ENCODE data around the gene PRDM4.
A peak's percentile ranks its signal among the peaks of the same experiment; 100 is the strongest.

The PRDM4 gene

GRCh38 chr12:107760809-107761501, at the start of gene PRDM4:
TSS of gene PRDM4 (minus strand) at chr12:107761137. CDS start at chr12:107760515, 622 bp downstream.
- peak within 1 kb of the TSS; percentile 81 to 83 for H3K27ac ChIP-seq (ENCODE audit: low read depth in 2 of 2, low read length in 2 of 2)
- H3K4me1 ChIP-seq (ENCODE audit: control insufficient read depth in 2 of 2, insufficient read depth in 2 of 2, low read length in 2 of 2), result peaks cover 19 to 25% of the 10 kb centered on the region in 2 donors
- H3K9me3 ChIP-seq (ENCODE audit: control insufficient read depth in 2 of 2, low read length in 2 of 2), result no peaks in the 10 kb centered on the region
- H3K9ac ChIP-seq (ENCODE audit: low read depth in 1 of 2, low read length in 2 of 2), result peak within 1 kb of the TSS; percentile 78 to 89
- H3K4me3 ChIP-seq (ENCODE audit: low read length in 2 of 2), result peak within 1 kb of the TSS; percentile 76 to 83
- peaks cover 9 to 11% of the 10 kb centered on the region in 2 donors for H3K36me3 ChIP-seq (ENCODE audit: control insufficient read depth in 2 of 2, insufficient read depth in 2 of 2, low read length in 2 of 2)
- no peaks in the 10 kb centered on the region for H3K27me3 ChIP-seq (ENCODE audit: control insufficient read depth in 2 of 2, insufficient read depth in 2 of 2, low read length in 2 of 2)

- no peak overlapping the region for H3K4me3 ChIP-seq (ENCODE audit: low read length in 2 of 2)
- no peaks in the 10 kb centered on the region for H3K4me1 ChIP-seq (ENCODE audit: control insufficient read depth in 2 of 2, insufficient read depth in 2 of 2, low read length in 2 of 2)
- H3K9me3 ChIP-seq (ENCODE audit: control insufficient read depth in 2 of 2, low read length in 2 of 2), result no peaks in the 10 kb centered on the region
- peaks cover 0 to 2% of the 10 kb centered on the region in 2 donors for H3K27me3 ChIP-seq (ENCODE audit: control insufficient read depth in 2 of 2, insufficient read depth in 2 of 2, low read length in 2 of 2)
- H3K9ac ChIP-seq (ENCODE audit: low read depth in 1 of 2, low read length in 2 of 2), result no peak overlapping the region
- H3K36me3 ChIP-seq (ENCODE audit: control insufficient read depth in 2 of 2, insufficient read depth in 2 of 2, low read length in 2 of 2), result no peaks in the 10 kb centered on the region
- no peak overlapping the region for H3K27ac ChIP-seq (ENCODE audit: low read depth in 2 of 2, low read length in 2 of 2)
Observed at GRCh38 chr12:107807471-107808150, 46.7 kb upstream of the PRDM4 start.

- no peaks in the 10 kb centered on the region for H3K36me3 ChIP-seq (ENCODE audit: control insufficient read depth in 2 of 2, insufficient read depth in 2 of 2, low read length in 2 of 2)
- H3K9me3 ChIP-seq (ENCODE audit: control insufficient read depth in 2 of 2, low read length in 2 of 2), result no peaks in the 10 kb centered on the region
- H3K27ac ChIP-seq (ENCODE audit: low read depth in 2 of 2, low read length in 2 of 2), result no peak overlapping the region
- H3K9ac ChIP-seq (ENCODE audit: low read depth in 1 of 2, low read length in 2 of 2), result no peak overlapping the region
- H3K27me3 ChIP-seq (ENCODE audit: control insufficient read depth in 2 of 2, insufficient read depth in 2 of 2, low read length in 2 of 2), result peaks cover 0 to 2% of the 10 kb centered on the region in 2 donors
- H3K4me1 ChIP-seq (ENCODE audit: control insufficient read depth in 2 of 2, insufficient read depth in 2 of 2, low read length in 2 of 2), result no peaks in the 10 kb centered on the region
- H3K4me3 ChIP-seq (ENCODE audit: low read length in 2 of 2), result no peak overlapping the region
Observed at GRCh38 chr12:107805488-107806180, 44.7 kb upstream of the PRDM4 start.

GRCh38 chr12:107803092-107803491, 42.2 kb upstream of the PRDM4 start:
- Histone ChIP-seq H3K27me3 (ENCODE audit: control insufficient read depth in 2 of 2, insufficient read depth in 2 of 2, low read length in 2 of 2) (no peaks in the 10 kb centered on the region), H3K27ac (ENCODE audit: low read depth in 2 of 2, low read length in 2 of 2) (no peak overlapping the region), H3K9me3 (ENCODE audit: control insufficient read depth in 2 of 2, low read length in 2 of 2) (no peaks in the 10 kb centered on the region), H3K36me3 (ENCODE audit: control insufficient read depth in 2 of 2, insufficient read depth in 2 of 2, low read length in 2 of 2) (no peaks in the 10 kb centered on the region), H3K4me1 (ENCODE audit: control insufficient read depth in 2 of 2, insufficient read depth in 2 of 2, low read length in 2 of 2) (no peaks in the 10 kb centered on the region), H3K9ac (ENCODE audit: low read depth in 1 of 2, low read length in 2 of 2) (no peak overlapping the region), H3K4me3 (ENCODE audit: low read length in 2 of 2) (no peak overlapping the region)

- Histone ChIP-seq H3K27me3 (ENCODE audit: control insufficient read depth in 2 of 2, insufficient read depth in 2 of 2, low read length in 2 of 2) (no peaks in the 10 kb centered on the region), H3K36me3 (ENCODE audit: control insufficient read depth in 2 of 2, insufficient read depth in 2 of 2, low read length in 2 of 2) (no peaks in the 10 kb centered on the region), H3K4me3 (ENCODE audit: low read length in 2 of 2) (no peak overlapping the region), H3K4me1 (ENCODE audit: control insufficient read depth in 2 of 2, insufficient read depth in 2 of 2, low read length in 2 of 2) (no peaks in the 10 kb centered on the region), H3K9me3 (ENCODE audit: control insufficient read depth in 2 of 2, low read length in 2 of 2) (no peaks in the 10 kb centered on the region), H3K27ac (ENCODE audit: low read depth in 2 of 2, low read length in 2 of 2) (no peak overlapping the region), H3K9ac (ENCODE audit: low read depth in 1 of 2, low read length in 2 of 2) (no peak overlapping the region)
Observed at GRCh38 chr12:107801150-107801549, 40.2 kb upstream of the PRDM4 start.

GRCh38 chr12:107798580-107798979, 37.6 kb upstream of the PRDM4 start:
- Histone ChIP-seq H3K27me3 (ENCODE audit: control insufficient read depth in 2 of 2, insufficient read depth in 2 of 2, low read length in 2 of 2) (no peaks in the 10 kb centered on the region), H3K9ac (ENCODE audit: low read depth in 1 of 2, low read length in 2 of 2) (no peak overlapping the region), H3K27ac (ENCODE audit: low read depth in 2 of 2, low read length in 2 of 2) (no peak overlapping the region), H3K9me3 (ENCODE audit: control insufficient read depth in 2 of 2, low read length in 2 of 2) (no peaks in the 10 kb centered on the region), H3K36me3 (ENCODE audit: control insufficient read depth in 2 of 2, insufficient read depth in 2 of 2, low read length in 2 of 2) (no peaks in the 10 kb centered on the region), H3K4me3 (ENCODE audit: low read length in 2 of 2) (no peak overlapping the region), H3K4me1 (ENCODE audit: control insufficient read depth in 2 of 2, insufficient read depth in 2 of 2, low read length in 2 of 2) (no peaks in the 10 kb centered on the region)

GRCh38 chr12:107794451-107794850, 33.5 kb upstream of the PRDM4 start:
- Histone ChIP-seq H3K27ac (ENCODE audit: low read depth in 2 of 2, low read length in 2 of 2) (no peak overlapping the region), H3K9ac (ENCODE audit: low read depth in 1 of 2, low read length in 2 of 2) (no peak overlapping the region), H3K27me3 (ENCODE audit: control insufficient read depth in 2 of 2, insufficient read depth in 2 of 2, low read length in 2 of 2) (no peaks in the 10 kb centered on the region), H3K36me3 (ENCODE audit: control insufficient read depth in 2 of 2, insufficient read depth in 2 of 2, low read length in 2 of 2) (no peaks in the 10 kb centered on the region), H3K4me3 (ENCODE audit: low read length in 2 of 2) (no peak overlapping the region), H3K9me3 (ENCODE audit: control insufficient read depth in 2 of 2, low read length in 2 of 2) (no peaks in the 10 kb centered on the region), H3K4me1 (ENCODE audit: control insufficient read depth in 2 of 2, insufficient read depth in 2 of 2, low read length in 2 of 2) (no peaks in the 10 kb centered on the region)

- H3K4me1 ChIP-seq (ENCODE audit: control insufficient read depth in 2 of 2, insufficient read depth in 2 of 2, low read length in 2 of 2), result no peaks in the 10 kb centered on the region
- H3K36me3 ChIP-seq (ENCODE audit: control insufficient read depth in 2 of 2, insufficient read depth in 2 of 2, low read length in 2 of 2), result no peaks in the 10 kb centered on the region
- H3K9me3 ChIP-seq (ENCODE audit: control insufficient read depth in 2 of 2, low read length in 2 of 2), result no peaks in the 10 kb centered on the region
- H3K4me3 ChIP-seq (ENCODE audit: low read length in 2 of 2), result no peak overlapping the region
- no peaks in the 10 kb centered on the region for H3K27me3 ChIP-seq (ENCODE audit: control insufficient read depth in 2 of 2, insufficient read depth in 2 of 2, low read length in 2 of 2)
- H3K9ac ChIP-seq (ENCODE audit: low read depth in 1 of 2, low read length in 2 of 2), result no peak overlapping the region
- no peak overlapping the region for H3K27ac ChIP-seq (ENCODE audit: low read depth in 2 of 2, low read length in 2 of 2)
Observed at GRCh38 chr12:107791465-107792089, 30.6 kb upstream of the PRDM4 start.

GRCh38 chr12:107788690-107789458, 27.9 kb upstream of the PRDM4 start:
- Histone ChIP-seq H3K4me3 (ENCODE audit: low read length in 2 of 2) (no peak overlapping the region), H3K4me1 (ENCODE audit: control insufficient read depth in 2 of 2, insufficient read depth in 2 of 2, low read length in 2 of 2) (no peaks in the 10 kb centered on the region), H3K9me3 (ENCODE audit: control insufficient read depth in 2 of 2, low read length in 2 of 2) (no peaks in the 10 kb centered on the region)

More at GRCh38 chr12:107788690-107789458, 27.9 kb upstream of the PRDM4 start:
- no peak overlapping the region for H3K9ac ChIP-seq (ENCODE audit: low read depth in 1 of 2, low read length in 2 of 2)
- H3K36me3 ChIP-seq (ENCODE audit: control insufficient read depth in 2 of 2, insufficient read depth in 2 of 2, low read length in 2 of 2), result no peaks in the 10 kb centered on the region
- no peaks in the 10 kb centered on the region for H3K27me3 ChIP-seq (ENCODE audit: control insufficient read depth in 2 of 2, insufficient read depth in 2 of 2, low read length in 2 of 2)
- no peak overlapping the region for H3K27ac ChIP-seq (ENCODE audit: low read depth in 2 of 2, low read length in 2 of 2)
